ENCODE results near the gene CCND1. TPM values are rescaled to one million over a fixed set of nuclear protein-coding genes. Genes with fewer than 3 reads are reported as not detected.

The CCND1 gene
- total RNA-seq, 3 donors from 2014 or later (not counting 1 experiment from before 2014, with no cell fraction given), result 1.4 to 2.3 (median 2.3) TPM

DNA sequence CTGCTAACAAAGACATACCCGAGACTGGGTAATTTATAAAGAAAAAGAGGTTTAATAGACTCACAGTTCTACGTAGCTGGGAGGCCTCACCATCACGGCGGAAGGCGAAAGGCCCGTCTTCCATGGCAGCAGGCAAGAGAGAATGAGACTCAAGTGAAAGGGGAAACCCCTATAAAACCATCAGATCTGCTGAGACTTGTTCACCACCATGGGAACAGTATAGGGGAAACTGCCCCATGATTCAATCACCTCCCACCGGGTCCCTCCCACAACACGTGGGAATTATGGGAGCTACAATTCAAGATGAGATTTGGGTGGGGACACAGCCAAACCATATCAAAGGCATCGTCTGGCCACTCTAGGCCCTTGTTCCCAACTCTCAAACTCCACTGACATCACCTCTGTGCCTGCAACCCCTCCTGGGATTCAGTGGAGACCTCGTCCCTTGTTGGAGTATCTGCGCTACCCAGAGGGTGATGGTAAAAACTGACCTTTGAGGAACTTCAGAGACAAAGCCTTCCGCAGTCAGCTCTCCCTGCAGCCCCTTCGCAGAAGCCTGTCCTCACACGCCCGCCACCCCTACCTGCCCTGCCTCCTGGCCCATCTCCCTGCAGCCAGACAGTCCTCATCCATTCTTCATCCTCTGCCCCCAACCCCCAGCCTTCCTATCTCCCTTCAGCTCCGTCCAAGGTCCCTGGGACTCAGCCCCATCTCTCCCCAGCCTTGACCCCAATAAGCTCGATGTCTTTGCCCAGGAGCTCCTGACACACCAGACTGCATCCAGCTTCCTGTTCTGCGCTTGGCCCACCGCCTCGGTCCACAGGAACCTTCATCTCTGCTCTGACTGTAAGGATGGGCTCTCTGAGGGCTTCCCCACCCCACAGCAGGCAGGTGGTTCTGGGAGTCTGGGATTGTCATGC lies 15.8 kb downstream of the CCND1 start:
- WGBS (ENCODE audit: insufficient coverage), result 90% methylated on average over 20 of the region's 20 CpGs
- Histone ChIP-seq H3K36me3 (ENCODE audit: control insufficient read depth, insufficient read depth, low read length) (no peaks in the 10 kb centered on the region), H3K27me3 (ENCODE audit: control insufficient read depth, insufficient read depth, low read length) (no peaks in the 10 kb centered on the region), H3K4me3 (ENCODE audit: low read length) (no peak overlapping the region), H3K9me3 (ENCODE audit: control insufficient read depth, insufficient read depth, low read length) (no peaks in the 10 kb centered on the region), H3K27ac (ENCODE audit: low read length) (no peak overlapping the region), H3K4me1 (ENCODE audit: control insufficient read depth, insufficient read depth, low read length) (no peaks in the 10 kb centered on the region)
- ATAC-seq (no peak), DNase-seq (no peak)
- intact Hi-C loops (cut with micrococcal nuclease), result no loop called here
- H3K9me3 Mint-ChIP-seq, result no peaks in the 10 kb centered on the region
- H3K27ac Mint-ChIP-seq, result no peak overlapping the region
- no peak overlapping the region for H3K4me3 Mint-ChIP-seq
- no peaks in the 10 kb centered on the region for H3K27me3 Mint-ChIP-seq (ENCODE audit: low read depth in 2 of 2)
- H3K4me1 Mint-ChIP-seq, result no peaks in the 10 kb centered on the region
- no peaks in the 10 kb centered on the region for H3K36me3 Mint-ChIP-seq
- TF ChIP-seq, protein P1, sequence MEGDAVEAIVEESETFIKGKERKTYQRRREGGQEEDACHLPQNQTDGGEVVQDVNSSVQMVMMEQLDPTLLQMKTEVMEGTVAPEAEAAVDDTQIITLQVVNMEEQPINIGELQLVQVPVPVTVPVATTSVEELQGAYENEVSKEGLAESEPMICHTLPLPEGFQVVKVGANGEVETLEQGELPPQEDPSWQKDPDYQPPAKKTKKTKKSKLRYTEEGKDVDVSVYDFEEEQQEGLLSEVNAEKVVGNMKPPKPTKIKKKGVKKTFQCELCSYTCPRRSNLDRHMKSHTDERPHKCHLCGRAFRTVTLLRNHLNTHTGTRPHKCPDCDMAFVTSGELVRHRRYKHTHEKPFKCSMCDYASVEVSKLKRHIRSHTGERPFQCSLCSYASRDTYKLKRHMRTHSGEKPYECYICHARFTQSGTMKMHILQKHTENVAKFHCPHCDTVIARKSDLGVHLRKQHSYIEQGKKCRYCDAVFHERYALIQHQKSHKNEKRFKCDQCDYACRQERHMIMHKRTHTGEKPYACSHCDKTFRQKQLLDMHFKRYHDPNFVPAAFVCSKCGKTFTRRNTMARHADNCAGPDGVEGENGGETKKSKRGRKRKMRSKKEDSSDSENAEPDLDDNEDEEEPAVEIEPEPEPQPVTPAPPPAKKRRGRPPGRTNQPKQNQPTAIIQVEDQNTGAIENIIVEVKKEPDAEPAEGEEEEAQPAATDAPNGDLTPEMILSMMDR (IDR thresholded peaks at IDR 0.05), result no peak

DNA sequence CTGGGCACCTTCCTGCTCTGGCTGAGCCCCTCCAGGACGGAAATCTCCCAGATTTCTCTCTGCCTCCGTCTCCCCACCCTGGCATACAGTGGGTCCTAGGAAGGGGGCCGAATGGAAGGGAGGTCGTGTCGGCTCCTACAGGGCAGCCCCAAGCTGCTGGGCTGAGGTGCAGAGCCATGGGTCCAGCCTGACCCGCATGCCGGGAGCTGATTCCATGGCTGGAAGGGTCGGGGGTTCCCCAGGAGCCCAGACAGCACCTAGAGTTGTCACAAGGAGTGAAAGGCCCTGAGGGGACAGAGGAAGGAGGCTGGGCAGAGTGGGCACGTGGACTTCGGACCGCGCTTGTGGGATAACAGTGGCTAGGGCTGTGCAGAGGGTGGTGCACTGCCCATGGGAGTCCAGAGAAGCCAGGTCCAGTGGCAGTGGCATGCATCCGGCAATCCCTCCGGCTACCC lies 16.5 kb downstream of the CCND1 start:
- no peaks in the 10 kb centered on the region for H3K9me3 Mint-ChIP-seq
- H3K27ac Mint-ChIP-seq, result no peak overlapping the region
- 92% methylated on average over 14 of the region's 14 CpGs for WGBS (ENCODE audit: insufficient coverage)
- no peak for DNase-seq
- Histone ChIP-seq H3K27me3 (ENCODE audit: control insufficient read depth, insufficient read depth, low read length) (no peaks in the 10 kb centered on the region), H3K27ac (ENCODE audit: low read length) (no peak overlapping the region), H3K9me3 (ENCODE audit: control insufficient read depth, insufficient read depth, low read length) (no peaks in the 10 kb centered on the region), H3K36me3 (ENCODE audit: control insufficient read depth, insufficient read depth, low read length) (no peaks in the 10 kb centered on the region), H3K4me1 (ENCODE audit: control insufficient read depth, insufficient read depth, low read length) (no peaks in the 10 kb centered on the region), H3K4me3 (ENCODE audit: low read length) (no peak overlapping the region)
- ATAC-seq, result no peak
- H3K27me3 Mint-ChIP-seq (ENCODE audit: low read depth in 2 of 2), result no peaks in the 10 kb centered on the region
- H3K4me3 Mint-ChIP-seq, result no peak overlapping the region
- no peaks in the 10 kb centered on the region for H3K36me3 Mint-ChIP-seq
- no peaks in the 10 kb centered on the region for H3K4me1 Mint-ChIP-seq
- TF ChIP-seq, protein P1 (IDR thresholded peaks at IDR 0.05), result no peak
- intact Hi-C loops (cut with micrococcal nuclease), result no loop called here

DNA sequence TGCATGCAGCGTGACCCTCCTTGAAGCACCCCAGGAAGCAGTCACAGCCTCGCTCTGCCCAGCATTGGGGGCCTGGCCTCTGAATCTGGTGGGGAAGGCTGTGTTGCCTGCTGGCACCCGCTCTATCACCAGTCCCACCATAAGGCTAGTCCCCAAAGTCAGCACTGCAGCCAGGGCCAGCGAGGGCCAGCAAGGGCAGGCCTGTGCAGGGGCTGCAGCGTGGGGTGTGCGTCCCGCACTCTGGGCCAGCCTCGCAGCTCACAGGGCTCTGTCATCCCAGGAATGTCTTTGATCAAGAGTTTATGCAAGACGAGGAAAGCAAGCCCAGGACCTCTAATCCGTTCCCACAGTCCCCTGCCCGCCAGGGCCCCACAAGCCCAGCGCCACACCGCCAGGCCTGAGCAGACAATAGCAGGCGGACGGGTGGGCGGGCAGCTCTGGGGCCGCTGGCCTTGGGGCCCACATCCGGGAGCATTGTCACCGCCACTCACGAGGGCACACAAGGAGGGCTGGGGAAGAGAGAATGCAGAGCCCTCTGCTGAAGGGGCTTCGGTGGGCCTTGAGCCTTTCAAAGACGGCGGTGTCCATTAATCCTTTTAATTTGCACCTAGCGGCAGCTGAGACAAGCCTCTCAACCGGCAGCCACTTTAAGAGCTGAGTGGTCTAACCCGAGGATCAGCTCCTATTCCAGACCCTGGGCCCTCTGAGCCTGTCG lies 17.1 kb downstream of the CCND1 start:
- no peaks in the 10 kb centered on the region for H3K9me3 Mint-ChIP-seq
- no peaks in the 10 kb centered on the region for H3K36me3 Mint-ChIP-seq
- intact Hi-C loops (cut with micrococcal nuclease), result no loop called here
- no peaks in the 10 kb centered on the region for H3K27me3 Mint-ChIP-seq (ENCODE audit: low read depth in 2 of 2)
- no peak overlapping the region for H3K27ac ChIP-seq (ENCODE audit: low read length)
- H3K4me3 ChIP-seq (ENCODE audit: low read length), result no peak overlapping the region
- no peaks in the 10 kb centered on the region for H3K4me1 ChIP-seq (ENCODE audit: control insufficient read depth, insufficient read depth, low read length)
- DNase-seq (no peak), ATAC-seq (no peak)
- 86% methylated on average over 27 of the region's 27 CpGs for WGBS (ENCODE audit: insufficient coverage)
- no peaks in the 10 kb centered on the region for H3K4me1 Mint-ChIP-seq
- no peaks in the 10 kb centered on the region for H3K36me3 ChIP-seq (ENCODE audit: control insufficient read depth, insufficient read depth, low read length)
- H3K4me3 Mint-ChIP-seq, result no peak overlapping the region
- H3K9me3 ChIP-seq (ENCODE audit: control insufficient read depth, insufficient read depth, low read length), result no peaks in the 10 kb centered on the region
- H3K27ac Mint-ChIP-seq, result no peak overlapping the region
- TF ChIP-seq, protein P1 (IDR thresholded peaks at IDR 0.05), result no peak
- no peaks in the 10 kb centered on the region for H3K27me3 ChIP-seq (ENCODE audit: control insufficient read depth, insufficient read depth, low read length)
